Measurements from ENCODE around the gene ZFPL1. TPM values are rescaled to one million over a fixed set of nuclear protein-coding genes. Genes with fewer than 3 reads are reported as not detected.
A peak's percentile ranks its signal among the peaks of the same experiment; 100 is the strongest.
"Not testable (repeated sequence)": the region's sequence is repeated elsewhere in the genome, so short reads cannot be mapped to it uniquely, and the experiment has no call there.

ZFPL1 gene
- total RNA-seq, 2 donors from 2014 or later = 26.7 to 38.4 TPM

- Histone ChIP-seq H3K36me3 (peaks cover 34% of the 10 kb centered on the region), H3K4me1 (peaks cover 0 to 52% of the 10 kb centered on the region in 2 donors), H3K4me3 (no peak overlapping the region), H3K27me3 (no peaks in the 10 kb centered on the region), H3K9me3 (no peaks in the 10 kb centered on the region), H3K27ac (peak overlapping the region; percentile 57 to 75)
- TF ChIP-seq CTCF (IDR thresholded peaks at IDR 0.05) = peak in 1 of 2 donors; percentile 34
- DNase-seq (ENCODE audit: low spot score) = no peak
These were observed 34.2 kb downstream of the ZFPL1 start for GRCh38 chr11:65118097-65118837.

- Histone ChIP-seq H3K27ac (peak overlapping the region in 1 of 2 donors; percentile 8), H3K4me1 (peaks cover 0 to 47% of the 10 kb centered on the region in 2 donors), H3K36me3 (peaks cover 34% of the 10 kb centered on the region)
- not testable (repeated sequence) for H3K9me3 ChIP-seq; H3K4me3 ChIP-seq; DNase-seq (ENCODE audit: low spot score); H3K27me3 ChIP-seq
These were observed 35.1 kb downstream of the ZFPL1 start for GRCh38 chr11:65118891-65119669.

DNA sequence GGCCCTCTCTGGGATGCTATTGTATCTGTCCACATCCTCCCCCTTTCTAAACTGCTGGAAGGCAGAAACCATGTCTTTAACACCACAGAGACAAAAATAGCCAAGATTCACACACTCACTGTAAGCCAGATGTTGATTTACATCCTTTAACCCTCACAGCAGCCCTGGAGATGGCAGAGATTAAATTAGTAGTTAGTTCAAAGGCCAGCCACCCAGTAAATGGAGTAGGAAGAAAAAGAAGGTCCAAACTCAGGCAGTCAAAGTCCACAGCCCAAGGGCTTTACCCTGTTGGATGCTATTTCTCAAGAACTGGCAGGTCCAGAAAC, 35.6 kb downstream of the ZFPL1 start:
- TF ChIP-seq CTCF (IDR thresholded peaks at IDR 0.05) = no peak
- H3K9me3 ChIP-seq = no peaks in the 10 kb centered on the region
- no peak overlapping the region for H3K4me3 ChIP-seq
- no peak overlapping the region for H3K27ac ChIP-seq
- H3K4me1 ChIP-seq = peaks cover 0 to 47% of the 10 kb centered on the region in 2 donors
- H3K36me3 ChIP-seq = peaks cover 35% of the 10 kb centered on the region
- DNase-seq (ENCODE audit: low spot score) = no peak
- no peaks in the 10 kb centered on the region for H3K27me3 ChIP-seq

DNA sequence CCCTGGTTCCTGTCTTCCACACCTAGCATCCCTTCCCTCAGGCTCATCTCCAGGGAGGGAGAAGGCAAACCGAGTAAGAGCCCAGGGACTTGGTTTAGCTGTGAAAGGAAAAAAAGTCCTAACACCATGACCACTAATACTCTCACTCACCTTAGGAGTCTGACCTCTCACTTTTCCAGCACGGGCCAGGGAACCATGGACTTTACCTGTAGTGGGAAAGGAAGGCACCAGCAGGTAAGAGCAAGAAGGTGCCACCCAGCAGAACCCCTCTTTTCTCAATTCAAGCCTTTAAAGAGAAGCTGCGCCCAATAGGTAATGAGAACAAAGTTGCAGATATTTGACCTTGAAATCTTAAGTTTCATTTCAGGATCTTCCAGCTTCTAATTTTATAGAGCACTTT, 36.8 kb downstream of the ZFPL1 start:
- peak overlapping the region; percentile 91 to 92 for H3K27ac ChIP-seq
- no peak for TF ChIP-seq CTCF (IDR thresholded peaks at IDR 0.05)
- H3K36me3 ChIP-seq = peaks cover 47% of the 10 kb centered on the region
- DNase-seq (ENCODE audit: low spot score) = no peak
- H3K4me3 ChIP-seq = peak overlapping the region; percentile 85 to 96
- H3K9me3 ChIP-seq = no peaks in the 10 kb centered on the region
- peaks cover 0 to 44% of the 10 kb centered on the region in 2 donors for H3K4me1 ChIP-seq
- no peaks in the 10 kb centered on the region for H3K27me3 ChIP-seq

GRCh38 chr11:65121447-65121864, 37.4 kb downstream of the ZFPL1 start:
- H3K36me3 ChIP-seq = peaks cover 51% of the 10 kb centered on the region
- TF ChIP-seq CTCF (IDR thresholded peaks at IDR 0.05) = no peak
- no peaks in the 10 kb centered on the region for H3K9me3 ChIP-seq
- no peak for DNase-seq (ENCODE audit: low spot score)
- H3K27ac ChIP-seq = peak overlapping the region; percentile 91 to 92
- peak overlapping the region; percentile 85 to 96 for H3K4me3 ChIP-seq
- H3K27me3 ChIP-seq = no peaks in the 10 kb centered on the region
- H3K4me1 ChIP-seq = peaks cover 0 to 37% of the 10 kb centered on the region in 2 donors
